ENCODE data around the gene EEF1A2. TPM values are rescaled to one million over a fixed set of nuclear protein-coding genes. Genes with fewer than 3 reads are reported as not detected.

The EEF1A2 gene
- total RNA-seq, 6 experiments from 2014 or later, result 1.1 to 7.2 (median 1.7) TPM

GRCh38 chr20:63449796-63450730 lies 48.8 kb downstream of the EEF1A2 start:
- H3K36me3 Mint-ChIP-seq (ENCODE audit: low read depth), result no peaks in the 10 kb centered on the region
- TF ChIP-seq CTCF (IDR thresholded peaks at IDR 0.05), result no peak
- H3K27ac Mint-ChIP-seq, result no peak overlapping the region
- DNase-seq, result no peak
- H3K27me3 Mint-ChIP-seq (ENCODE audit: insufficient read depth), result peaks cover 6% of the 10 kb centered on the region; the same call in 1 of the 2 replicates
- no peaks in the 10 kb centered on the region for H3K9me3 Mint-ChIP-seq
- peaks cover 5% of the 10 kb centered on the region; the same call in 1 of the 2 replicates for H3K4me1 Mint-ChIP-seq (ENCODE audit: low read depth)
- no peak overlapping the region for H3K4me3 Mint-ChIP-seq

- H3K4me1 Mint-ChIP-seq (ENCODE audit: low read depth), result peaks cover 2% of the 10 kb centered on the region; the same call in 1 of the 2 replicates
- no peaks in the 10 kb centered on the region for H3K36me3 Mint-ChIP-seq (ENCODE audit: low read depth)
- H3K27ac Mint-ChIP-seq, result no peak overlapping the region
- H3K27me3 Mint-ChIP-seq (ENCODE audit: insufficient read depth), result peaks cover 6% of the 10 kb centered on the region; the same call in 1 of the 2 replicates
- H3K4me3 Mint-ChIP-seq, result no peak overlapping the region
- no peak for TF ChIP-seq CTCF (IDR thresholded peaks at IDR 0.05)
- no peak for DNase-seq
- H3K9me3 Mint-ChIP-seq, result no peaks in the 10 kb centered on the region
These were observed 49.9 kb downstream of the EEF1A2 start for GRCh38 chr20:63449025-63449424.

GRCh38 chr20:63448031-63448430 lies 50.9 kb downstream of the EEF1A2 start:
- no peaks in the 10 kb centered on the region for H3K4me1 Mint-ChIP-seq (ENCODE audit: low read depth)
- peaks cover 5% of the 10 kb centered on the region for H3K9me3 Mint-ChIP-seq
- H3K27me3 Mint-ChIP-seq (ENCODE audit: insufficient read depth), result peaks cover 6% of the 10 kb centered on the region; the same call in 1 of the 2 replicates
- TF ChIP-seq CTCF (IDR thresholded peaks at IDR 0.05), result no peak
- H3K27ac Mint-ChIP-seq, result no peak overlapping the region
- no peak overlapping the region for H3K4me3 Mint-ChIP-seq
- DNase-seq, result no peak
- H3K36me3 Mint-ChIP-seq (ENCODE audit: low read depth), result peaks cover 4% of the 10 kb centered on the region

GRCh38 chr20:63447320-63447719 lies 51.6 kb downstream of the EEF1A2 start:
- no peak for TF ChIP-seq CTCF (IDR thresholded peaks at IDR 0.05)
- no peak for DNase-seq
- peaks cover 9% of the 10 kb centered on the region for H3K9me3 Mint-ChIP-seq
- peaks cover 6% of the 10 kb centered on the region; the same call in 1 of the 2 replicates for H3K27me3 Mint-ChIP-seq (ENCODE audit: insufficient read depth)
- no peak overlapping the region for H3K4me3 Mint-ChIP-seq
- no peaks in the 10 kb centered on the region for H3K4me1 Mint-ChIP-seq (ENCODE audit: low read depth)
- peaks cover 6% of the 10 kb centered on the region for H3K36me3 Mint-ChIP-seq (ENCODE audit: low read depth)
- no peak overlapping the region for H3K27ac Mint-ChIP-seq

GRCh38 chr20:63446216-63447024 lies 52.5 kb downstream of the EEF1A2 start:
- DNase-seq, result no peak
- H3K36me3 Mint-ChIP-seq (ENCODE audit: low read depth), result peaks cover 6% of the 10 kb centered on the region
- H3K4me1 Mint-ChIP-seq (ENCODE audit: low read depth), result no peaks in the 10 kb centered on the region
- peaks cover 9% of the 10 kb centered on the region for H3K9me3 Mint-ChIP-seq
- no peak overlapping the region for H3K4me3 Mint-ChIP-seq
- peaks cover 6% of the 10 kb centered on the region; the same call in 1 of the 2 replicates for H3K27me3 Mint-ChIP-seq (ENCODE audit: insufficient read depth)
- TF ChIP-seq CTCF (IDR thresholded peaks at IDR 0.05), result no peak
- H3K27ac Mint-ChIP-seq, result no peak overlapping the region

Data from HFFc6 (cell line).